Keratinocyte (primary cell): Measurements from ENCODE around the gene SOX5.

Experiments used
- CTCF ChIP-seq, 3 experiments: IDR thresholded peaks in 1 of 3; conservative IDR thresholded peaks in 1 of 3; optimal IDR thresholded peaks in 1 of 3; 2 replicates in 2 of 3; 3 replicates in 1 of 3; pipeline versions ENCODE3 to v1.5.1; 2011; ENCODE audit warnings: low read length in 3 of 3, mild to moderate bottlenecking in 3 of 3, moderate library complexity in 2 of 3, control low read depth in 1 of 3, inconsistent platforms in 1 of 3; ENCODE audit not compliant: insufficient read depth in 2 of 3; ENCODE audit errors: extremely low read depth in 1 of 3
- EZH2 ChIP-seq: IDR thresholded peaks from one replicate; pipeline ENCODE4 v1.6.1; 2012; ENCODE audit warnings: inconsistent platforms, mild to moderate bottlenecking, low read length, moderate library complexity

- TF ChIP-seq CTCF (optimal IDR thresholded peaks at IDR 0.05 in 1 of 3, IDR thresholded peaks at IDR 0.05 in 1 of 3, conservative IDR thresholded peaks at IDR 0.05 in 1 of 3; ENCODE audit: extremely low read depth in 1 of 3, insufficient read depth in 2 of 3, low read length in 3 of 3) (no peak), EZH2 (no peak)
Observed at GRCh38 chr12:23947395-23947794, 2.1 kb downstream of the SOX5 start.
